BLaER1 treated with 17β-estradiol and CSF1 and Interleukin-3, amounts not matched to agents 10 nM and 100 nM (cell line): ENCODE data around the gene COMMD3.

Source experiments
- H3K27ac ChIP-seq, 11 experiments: shearing (Covaris generic); formaldehyde crosslinking; 2 replicates each; pipeline ENCODE4 v1.8.1; 2022
- H3K27me3 ChIP-seq, 11 experiments: shearing (Covaris generic); formaldehyde crosslinking; 2 replicates each; pipeline ENCODE4 v1.8.1; 2022
- H3K36me3 ChIP-seq, 11 experiments: shearing (Covaris generic); formaldehyde crosslinking; 2 replicates each; pipeline ENCODE4 v1.8.1; 2022
- H3K4me1 ChIP-seq, 10 experiments: shearing (Covaris generic); formaldehyde crosslinking; 2 replicates each; pipeline ENCODE4 v1.8.1; 2022
- H3K4me2 ChIP-seq, 11 experiments: shearing (Covaris generic); formaldehyde crosslinking; 2 replicates each; pipeline ENCODE4 v1.8.1; 2022
- H3K4me3 ChIP-seq, 10 experiments: shearing (Covaris generic); formaldehyde crosslinking; 2 replicates each; pipeline ENCODE4 v1.8.1; 2022
- H3K9ac ChIP-seq, 11 experiments: shearing (Covaris generic); formaldehyde crosslinking; 2 replicates each; pipeline ENCODE4 v1.8.1; 2022
- H3K9me3 ChIP-seq, 11 experiments: shearing (Covaris generic); formaldehyde crosslinking; replicated peaks in 1 of 11; 2 replicates each; pipeline ENCODE4 v1.8.1; 2022
- H4K20me1 ChIP-seq, 11 experiments: shearing (Covaris generic); formaldehyde crosslinking; 2 replicates each; pipeline ENCODE4 v1.8.1; 2022
- Cebpa-rat ChIP-seq, 11 experiments: shearing (Covaris generic); IDR thresholded peaks; 2 replicates each; pipeline ENCODE4 v1.8.1; 2022

The COMMD3 gene

DNA sequence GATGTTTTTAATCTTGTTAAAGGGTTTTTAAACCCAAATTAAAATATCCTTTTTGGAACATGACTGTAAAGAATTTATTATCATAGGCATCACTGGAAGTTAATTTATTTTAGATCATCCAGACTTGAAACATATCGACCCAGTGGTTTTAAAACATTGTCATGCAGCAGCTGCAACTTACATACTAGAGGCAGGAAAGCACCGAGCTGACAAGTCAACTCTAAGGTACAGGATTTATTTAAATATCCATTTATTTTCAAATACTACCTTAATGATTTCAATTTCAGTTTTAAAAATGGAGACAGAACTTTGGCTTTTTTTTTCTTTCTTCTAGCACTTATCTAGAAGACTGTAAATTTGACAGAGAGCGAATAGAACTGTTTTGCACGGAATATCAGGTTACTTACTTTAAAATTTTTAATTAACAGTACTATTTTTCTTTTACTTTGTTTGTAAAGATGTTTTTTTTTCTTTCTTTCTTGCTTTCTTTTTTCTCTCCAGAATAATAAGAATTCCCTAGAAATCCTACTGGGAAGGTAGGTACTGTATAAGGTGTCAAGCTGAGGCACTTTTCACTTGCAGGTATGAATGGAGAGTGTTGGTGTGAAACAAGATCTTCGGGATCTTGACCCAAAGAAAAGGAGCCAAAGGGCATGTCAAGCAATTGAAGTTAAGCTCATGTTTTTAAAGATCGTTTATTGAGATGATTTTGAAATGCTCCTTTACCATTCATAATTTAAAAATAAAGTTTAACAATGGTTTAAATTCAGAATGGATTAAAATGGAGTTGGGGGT is 1.8 kb downstream of the COMMD3 start:
- H3K36me3 ChIP-seq = no peaks in the 10 kb centered on the region
- H3K4me1 ChIP-seq = peaks cover 0 to 18% (median 7%) of the 10 kb centered on the region in 10 experiments; a peak in 9 of 20 replicates
- peak overlapping the region; percentile 51 to 92 (median 83); a peak in 20 of 22 replicates for H3K4me2 ChIP-seq
- peaks cover 0 to 66% (median 26%) of the 10 kb centered on the region in 11 experiments; a peak in 16 of 22 replicates for H4K20me1 ChIP-seq
- peak overlapping the region in 10 of 11 experiments; percentile 85 to 92 (median 90); a peak in 20 of 22 replicates for H3K27ac ChIP-seq
- peaks cover 89 to 99% (median 96%) of the 10 kb centered on the region in 11 experiments for H3K27me3 ChIP-seq
- no peak for TF ChIP-seq Cebpa-rat (IDR thresholded peaks at IDR 0.05)
- H3K9ac ChIP-seq = peak overlapping the region; percentile 86 to 95 (median 89); a peak in 21 of 22 replicates
- H3K4me3 ChIP-seq = peak overlapping the region; percentile 61 to 79 (median 70); a peak in 19 of 20 replicates
- no peaks in the 10 kb centered on the region for H3K9me3 ChIP-seq

DNA sequence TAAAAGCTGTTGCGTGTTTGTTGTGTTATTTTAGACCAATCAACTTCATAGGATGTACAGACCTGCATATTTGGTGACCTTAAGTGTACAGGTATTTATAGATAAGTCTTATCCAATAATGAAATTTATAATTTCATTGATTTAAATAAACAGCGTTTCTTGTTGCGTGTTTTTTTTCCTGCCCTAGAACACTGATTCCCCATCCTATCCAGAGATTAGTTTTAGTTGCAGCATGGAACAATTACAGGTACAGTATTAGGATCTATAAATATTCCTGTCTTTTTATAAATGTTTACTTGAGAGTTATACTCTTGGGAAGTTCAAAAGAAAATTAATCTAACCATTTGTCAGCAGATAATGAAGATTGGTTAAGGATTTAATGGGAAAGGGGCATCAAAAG is 2.6 kb downstream of the COMMD3 start:
- H3K36me3 ChIP-seq = no peaks in the 10 kb centered on the region; a peak in 1 of 22 replicates
- H3K27ac ChIP-seq = peak overlapping the region; percentile 3 to 92 (median 90); a peak in 20 of 22 replicates
- no peaks in the 10 kb centered on the region for H3K9me3 ChIP-seq
- TF ChIP-seq Cebpa-rat (IDR thresholded peaks at IDR 0.05) = no peak
- peak overlapping the region; percentile 47 to 92 (median 83); a peak in 19 of 22 replicates for H3K4me2 ChIP-seq
- peak overlapping the region; percentile 86 to 95 (median 89); a peak in 21 of 22 replicates for H3K9ac ChIP-seq
- H3K4me1 ChIP-seq = peaks cover 0 to 18% (median 7%) of the 10 kb centered on the region in 10 experiments; a peak in 9 of 20 replicates
- peaks cover 89 to 99% (median 96%) of the 10 kb centered on the region in 11 experiments for H3K27me3 ChIP-seq
- H3K4me3 ChIP-seq = peak overlapping the region; percentile 61 to 79 (median 70); a peak in 18 of 20 replicates
- H4K20me1 ChIP-seq = peaks cover 0 to 64% (median 31%) of the 10 kb centered on the region in 11 experiments; a peak in 17 of 22 replicates

DNA sequence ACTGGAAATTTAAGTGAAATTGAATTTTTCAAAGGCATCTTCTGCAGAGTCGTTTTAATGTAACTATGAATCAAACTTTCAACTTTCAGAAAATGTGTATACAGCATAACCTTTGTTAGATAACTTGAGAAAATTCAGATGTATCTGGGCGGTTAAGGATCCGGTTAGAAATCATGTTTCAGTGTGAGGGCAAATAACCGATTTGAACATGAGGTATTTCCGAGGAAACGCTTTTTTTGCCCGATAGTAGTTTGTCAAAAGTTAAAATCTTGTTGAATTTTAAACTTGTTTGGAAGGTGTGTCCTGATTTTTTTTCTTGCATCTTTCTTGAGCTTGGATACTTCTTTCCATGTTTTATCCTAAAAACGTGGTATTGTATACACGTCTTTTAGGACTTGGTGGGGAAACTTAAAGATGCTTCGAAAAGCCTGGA is 3.4 kb downstream of the COMMD3 start:
- H3K9me3 ChIP-seq = no peaks in the 10 kb centered on the region
- H3K4me2 ChIP-seq = peak overlapping the region; percentile 62 to 92 (median 83); a peak in 21 of 22 replicates
- peak overlapping the region; percentile 61 to 79 (median 70); a peak in 19 of 20 replicates for H3K4me3 ChIP-seq
- H3K4me1 ChIP-seq = peaks cover 0 to 22% (median 9%) of the 10 kb centered on the region in 10 experiments; a peak in 9 of 20 replicates
- H3K27ac ChIP-seq = peak overlapping the region; percentile 85 to 92 (median 91); a peak in 21 of 22 replicates
- peak overlapping the region; percentile 86 to 95 (median 89); a peak in 21 of 22 replicates for H3K9ac ChIP-seq
- TF ChIP-seq Cebpa-rat (IDR thresholded peaks at IDR 0.05) = no peak
- H3K36me3 ChIP-seq = no peaks in the 10 kb centered on the region; a peak in 2 of 22 replicates
- H3K27me3 ChIP-seq = peaks cover 89 to 99% (median 96%) of the 10 kb centered on the region in 11 experiments
- H4K20me1 ChIP-seq = peaks cover 0 to 66% (median 39%) of the 10 kb centered on the region in 11 experiments; a peak in 17 of 22 replicates

DNA sequence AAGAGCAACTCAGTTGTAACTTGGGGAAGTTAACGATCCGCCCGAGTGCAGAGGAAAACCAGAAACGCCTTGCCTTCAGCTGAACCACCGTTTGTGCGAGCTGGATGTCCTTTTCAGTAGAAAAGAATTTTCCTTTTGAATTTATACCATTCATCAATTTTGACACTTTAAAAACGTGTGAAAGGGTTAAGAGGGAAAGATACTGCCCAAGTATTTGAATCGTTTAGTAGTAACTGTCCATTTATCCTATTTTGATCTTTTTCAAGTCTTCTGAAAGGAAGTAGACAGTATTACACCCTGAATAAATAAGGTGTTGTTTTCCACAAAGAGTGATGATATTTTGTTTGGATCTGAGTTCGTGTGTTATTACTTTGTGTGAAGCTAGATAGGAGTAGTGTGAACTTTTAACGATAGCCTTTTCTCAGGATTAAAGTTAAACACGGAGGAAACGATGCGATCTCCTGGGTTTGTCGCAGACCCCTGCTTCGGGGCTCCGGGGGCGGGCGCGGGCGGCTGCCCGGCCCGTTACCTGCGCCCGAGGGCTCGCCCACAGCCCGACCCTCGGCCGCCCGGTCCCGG is 3.9 kb downstream of the COMMD3 start:
- Histone ChIP-seq H3K27ac (peak overlapping the region; percentile 85 to 92 (median 91)), H3K27me3 (peaks cover 89 to 99% (median 96%) of the 10 kb centered on the region in 11 experiments), H3K36me3 (no peaks in the 10 kb centered on the region; a peak in 2 of 22 replicates), H3K4me2 (peak overlapping the region; percentile 62 to 92 (median 83)), H4K20me1 (peaks cover 0 to 68% (median 42%) of the 10 kb centered on the region in 11 experiments; a peak in 17 of 22 replicates), H3K9me3 (no peaks in the 10 kb centered on the region), H3K4me3 (peak overlapping the region; percentile 61 to 79 (median 70)), H3K9ac (peak overlapping the region; percentile 86 to 95 (median 89)), H3K4me1 (peaks cover 0 to 24% (median 9%) of the 10 kb centered on the region in 10 experiments; a peak in 9 of 20 replicates)
- TF ChIP-seq Cebpa-rat (IDR thresholded peaks at IDR 0.05) = no peak

DNA sequence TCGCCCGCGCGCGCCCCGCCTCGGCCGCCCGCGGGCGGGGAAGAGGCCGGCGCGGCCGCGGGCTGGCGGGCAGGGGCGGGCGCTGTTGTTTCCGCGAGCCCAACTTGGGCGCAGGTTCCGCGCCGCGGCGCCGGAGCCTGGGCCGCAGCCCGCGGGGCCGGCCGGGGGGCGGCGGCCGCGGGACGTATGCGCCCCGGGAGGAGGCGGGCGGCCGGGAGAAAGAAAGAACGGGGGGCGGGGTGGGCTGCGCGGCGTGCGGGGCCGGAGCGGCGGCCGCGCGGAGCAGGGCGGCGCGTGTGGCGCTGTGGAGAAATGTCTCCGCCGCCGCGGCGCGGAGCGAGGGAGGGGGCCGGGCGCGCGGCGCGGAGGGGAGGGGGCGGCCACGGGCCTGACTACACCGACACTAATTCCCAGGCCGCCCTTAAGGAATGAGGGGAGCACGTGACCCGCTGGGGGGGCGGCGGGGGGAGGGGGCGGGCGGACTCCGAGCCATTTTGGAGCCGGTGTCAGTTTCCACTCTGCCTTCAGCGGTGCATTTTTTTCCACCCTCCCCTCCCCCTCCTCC is 4.5 kb downstream of the COMMD3 start, which contains the start of gene BMI1:
TSS of gene BMI1 (plus strand) at position 509 of the 565 bp plus-strand sequence. CDS start 5,351 bp downstream, outside the sequence.
- peak within 1 kb of the TSS; percentile 87 to 95 (median 92) for H3K9ac ChIP-seq
- H3K36me3 ChIP-seq = no peaks in the 10 kb centered on the region; a peak in 2 of 22 replicates
- H3K27ac ChIP-seq = peak within 1 kb of the TSS; percentile 88 to 94 (median 92)
- H3K9me3 ChIP-seq = no peaks in the 10 kb centered on the region
- H3K4me3 ChIP-seq = peak within 1 kb of the TSS; percentile 66 to 79 (median 76)
- H3K4me2 ChIP-seq = peak within 1 kb of the TSS; percentile 76 to 92 (median 84)
- no peak for TF ChIP-seq Cebpa-rat (IDR thresholded peaks at IDR 0.05)
- H3K4me1 ChIP-seq = peaks cover 0 to 24% (median 5%) of the 10 kb centered on the region in 10 experiments; a peak in 9 of 20 replicates
- peaks cover 0 to 65% (median 40%) of the 10 kb centered on the region in 11 experiments; a peak in 18 of 22 replicates for H4K20me1 ChIP-seq
- peaks cover 87 to 99% (median 96%) of the 10 kb centered on the region in 11 experiments for H3K27me3 ChIP-seq

DNA sequence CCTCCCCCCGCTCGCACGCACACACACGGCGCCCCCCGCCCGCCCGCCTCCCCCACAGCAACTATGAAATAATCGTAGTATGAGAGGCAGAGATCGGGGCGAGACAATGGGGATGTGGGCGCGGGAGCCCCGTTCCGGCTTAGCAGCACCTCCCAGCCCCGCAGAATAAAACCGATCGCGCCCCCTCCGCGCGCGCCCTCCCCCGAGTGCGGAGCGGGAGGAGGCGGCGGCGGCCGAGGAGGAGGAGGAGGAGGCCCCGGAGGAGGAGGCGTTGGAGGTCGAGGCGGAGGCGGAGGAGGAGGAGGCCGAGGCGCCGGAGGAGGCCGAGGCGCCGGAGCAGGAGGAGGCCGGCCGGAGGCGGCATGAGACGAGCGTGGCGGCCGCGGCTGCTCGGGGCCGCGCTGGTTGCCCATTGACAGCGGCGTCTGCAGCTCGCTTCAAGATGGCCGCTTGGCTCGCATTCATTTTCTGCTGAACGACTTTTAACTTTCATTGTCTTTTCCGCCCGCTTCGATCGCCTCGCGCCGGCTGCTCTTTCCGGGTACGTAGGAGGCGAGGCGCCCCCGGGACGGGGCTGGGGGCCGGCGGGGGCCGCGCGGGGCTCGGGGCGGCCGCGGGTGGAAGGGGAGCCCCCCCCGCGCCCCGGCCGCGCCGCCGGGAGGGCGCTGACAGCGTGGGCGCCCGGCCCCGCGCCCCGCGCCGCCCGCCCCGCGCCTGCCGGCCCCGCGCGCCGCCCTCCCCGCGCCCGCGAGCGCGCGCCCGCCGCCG is 5.2 kb downstream of the COMMD3 start:
- Histone ChIP-seq H3K9ac (peak overlapping the region; percentile 83 to 95 (median 92)), H3K27me3 (peaks cover 89 to 99% (median 96%) of the 10 kb centered on the region in 11 experiments), H3K4me2 (peak overlapping the region; percentile 38 to 84 (median 70); a peak in 20 of 22 replicates), H4K20me1 (peaks cover 0 to 67% (median 42%) of the 10 kb centered on the region in 11 experiments; a peak in 18 of 22 replicates), H3K4me1 (peaks cover 0 to 24% (median 0%) of the 10 kb centered on the region in 10 experiments; a peak in 6 of 20 replicates), H3K36me3 (peaks cover 0 to 4% (median 0%) of the 10 kb centered on the region in 11 experiments; a peak in 4 of 22 replicates), H3K4me3 (peak overlapping the region; percentile 64 to 79 (median 76)), H3K9me3 (no peaks in the 10 kb centered on the region), H3K27ac (peak overlapping the region; percentile 79 to 94 (median 92))
- TF ChIP-seq Cebpa-rat (IDR thresholded peaks at IDR 0.05) = no peak

DNA sequence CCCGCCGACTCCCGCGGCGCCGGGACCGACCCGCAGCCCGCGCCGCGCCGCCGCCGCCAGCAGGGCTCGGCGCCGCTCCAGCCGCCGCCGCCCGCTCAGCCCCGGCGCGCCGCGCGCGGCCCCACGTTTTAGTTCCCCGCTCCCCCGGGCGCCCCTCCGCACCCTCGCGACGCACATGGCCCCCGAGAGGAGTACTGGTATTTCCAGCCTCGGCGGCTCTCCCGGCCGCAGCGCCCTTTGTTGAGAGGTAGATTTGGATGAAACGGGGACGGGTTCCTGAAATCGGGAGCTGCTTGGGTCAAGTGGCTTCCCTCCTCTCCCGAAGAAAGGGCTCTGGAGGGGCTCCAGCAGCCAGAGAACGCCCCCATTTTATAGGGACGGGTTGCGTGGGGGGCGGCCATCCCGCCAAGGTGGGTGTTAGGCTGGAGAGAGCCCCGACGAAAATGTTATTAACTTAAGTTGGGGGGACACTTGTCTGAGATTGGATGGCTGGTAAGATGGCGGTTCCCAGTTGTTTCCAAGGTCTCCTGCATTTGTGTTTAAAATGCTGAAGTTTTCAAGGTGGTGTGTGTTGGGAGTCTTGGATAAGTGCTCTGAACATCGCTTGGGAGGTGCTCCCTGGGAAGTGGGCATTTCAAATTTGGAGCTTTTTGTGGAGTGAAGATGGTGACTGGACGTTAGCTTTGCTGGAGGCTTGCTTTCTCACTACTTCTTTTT is 5.9 kb downstream of the COMMD3 start:
- Histone ChIP-seq H3K36me3 (peaks cover 0 to 12% (median 0%) of the 10 kb centered on the region in 11 experiments; a peak in 4 of 22 replicates), H3K9ac (peak overlapping the region; percentile 79 to 95 (median 92)), H3K4me1 (peaks cover 0 to 24% (median 0%) of the 10 kb centered on the region in 10 experiments; a peak in 6 of 20 replicates), H3K27ac (peak overlapping the region; percentile 30 to 94 (median 92); a peak in 21 of 22 replicates), H4K20me1 (peaks cover 0 to 62% (median 37%) of the 10 kb centered on the region in 11 experiments; a peak in 18 of 22 replicates), H3K9me3 (no peaks in the 10 kb centered on the region), H3K4me3 (peak overlapping the region; percentile 64 to 79 (median 76)), H3K4me2 (peak overlapping the region; percentile 56 to 89 (median 79)), H3K27me3 (peaks cover 92 to 99% (median 96%) of the 10 kb centered on the region in 11 experiments)
- no peak for TF ChIP-seq Cebpa-rat (IDR thresholded peaks at IDR 0.05)
